H1 (cell line): ENCODE results near the gene SNAPC2. TPM values are rescaled to one million over a fixed set of nuclear protein-coding genes. Genes with fewer than 3 reads are reported as not detected.

ENCODE experiments used
- CTCF ChIA-PET: fragments of 300-600 bp; sonication (Branson Sonifier 250); formaldehyde crosslinking; loops from one replicate; lab custom pipeline; 2021; ENCODE audit not compliant: partially characterized antibody; lab: Charles Lee
- POLR2A ChIA-PET: fragments of 300-600 bp; sonication (Branson Sonifier 250); formaldehyde crosslinking; loops from one replicate; lab custom pipeline; 2021; ENCODE audit warnings: inconsistent platforms; ENCODE audit not compliant: partially characterized antibody; lab: Charles Lee
- DNase-seq, 2 experiments: peaks; one replicate each; pipeline versions ENCODE4 v3.0.0 to v3.0.0-alpha.2; 2010 to 2022; ENCODE audit warnings: low spot score in 2 of 2, low read depth in 1 of 2, mixed read lengths in 1 of 2
- FAIRE-seq: peaks from 2 replicates; lab custom pipeline; 2011; peaks lifted over from hg19 to GRCh38; lab: Jason Lieb, UNC
- H2AFZ ChIP-seq: 2 replicates; pipeline ENCODE4 v1.8.1; 2012; ENCODE audit warnings: low read length, inconsistent platforms
- H2AK5ac ChIP-seq: 2 replicates; pipeline ENCODE4 v1.6.1; 2013; ENCODE audit warnings: low read depth, low read length
- H2BK120ac ChIP-seq: replicated peaks from 2 replicates; pipeline ENCODE3; 2013; ENCODE audit warnings: low read depth, low read length, inconsistent platforms
- H2BK12ac ChIP-seq: 2 replicates; pipeline ENCODE4 v1.6.1; 2013; ENCODE audit warnings: low read depth, low read length
- H2BK15ac ChIP-seq: 2 replicates; pipeline ENCODE4 v1.6.1; 2013; ENCODE audit warnings: low read length
- H2BK20ac ChIP-seq: 2 replicates; pipeline ENCODE4 v1.6.1; 2013; ENCODE audit warnings: low read length
- H2BK5ac ChIP-seq: 2 replicates; pipeline ENCODE4 v1.6.1; 2013; ENCODE audit warnings: low read depth, low read length
- H3K14ac ChIP-seq: 2 replicates; pipeline ENCODE4 v1.6.1; 2013; ENCODE audit warnings: inconsistent platforms; ENCODE audit not compliant: insufficient read length
- H3K18ac ChIP-seq: 2 replicates; pipeline ENCODE4 v1.6.1; 2013; ENCODE audit warnings: low read length; ENCODE audit errors: extremely low read depth
- H3K23ac ChIP-seq: 2 replicates; pipeline ENCODE4 v1.6.1; 2013; ENCODE audit warnings: inconsistent platforms; ENCODE audit not compliant: insufficient read length
- H3K23me2 ChIP-seq: 2 replicates; pipeline ENCODE4 v1.6.1; 2013; ENCODE audit warnings: low read depth, low read length
- H3K27ac ChIP-seq: 2 replicates; pipeline ENCODE4 v1.6.1; 2011; ENCODE audit warnings: low read depth, low read length, inconsistent platforms
- H3K27me3 ChIP-seq, 4 experiments: replicated peaks in 1 of 4; 1 replicate in 1 of 4; 2 replicates in 3 of 4; pipeline versions ENCODE4 v1.6.1 to v1.8.1; 2011 to 2013; ENCODE audit warnings: low read length in 3 of 4, mild to moderate bottlenecking in 3 of 4, inconsistent platforms in 2 of 4, mixed read lengths in 2 of 4, moderate library complexity in 1 of 4; ENCODE audit not compliant: control insufficient read depth in 3 of 4, insufficient read depth in 3 of 4; ENCODE audit errors: extremely low read depth in 1 of 4
- H3K36me3 ChIP-seq, 4 experiments: 2 replicates each; pipeline versions ENCODE4 v1.6.1 to v1.8.1; 2011 to 2013; ENCODE audit warnings: mild to moderate bottlenecking in 4 of 4, low read length in 3 of 4, moderate library complexity in 2 of 4, control low read depth in 1 of 4, inconsistent platforms in 1 of 4; ENCODE audit not compliant: insufficient read depth in 4 of 4, control insufficient read depth in 2 of 4
- H3K4ac ChIP-seq: replicated peaks from 2 replicates; pipeline ENCODE3; 2013; ENCODE audit warnings: low read length, low read depth, mixed read lengths, inconsistent platforms; ENCODE audit not compliant: insufficient read length
- H3K4me1 ChIP-seq, 4 experiments: replicated peaks in 1 of 4; 1 replicate in 1 of 4; 2 replicates in 3 of 4; pipeline versions ENCODE4 v1.6.1 to v1.8.1; 2011 to 2013; ENCODE audit warnings: low read length in 3 of 4, inconsistent platforms in 2 of 4, mixed read lengths in 1 of 4; ENCODE audit not compliant: insufficient read depth in 4 of 4, control insufficient read depth in 3 of 4
- H3K4me2 ChIP-seq, 2 experiments: 2 replicates each; pipeline versions ENCODE4 v1.6.1 to v1.8.1; 2011 to 2013; ENCODE audit warnings: low read depth in 2 of 2, low read length in 2 of 2, control low read depth in 1 of 2, inconsistent platforms in 1 of 2, mild to moderate bottlenecking in 1 of 2; ENCODE audit not compliant: insufficient read depth in 1 of 2
- H3K4me3 ChIP-seq, 4 experiments: fragments of 200-600, 300-600 bp in 1 of 4; sonication (generic), shearing (Covaris generic), sonication (Bioruptor Twin) in 1 of 4; 2 replicates each; pipeline versions ENCODE4 v1.5.1 to v1.8.1; 2011 to 2016; ENCODE audit warnings: low read length in 4 of 4, low read depth in 3 of 4, control low read depth in 2 of 4, inconsistent platforms in 2 of 4, mild to moderate bottlenecking in 2 of 4, mixed read lengths in 1 of 4, moderate library complexity in 1 of 4; ENCODE audit not compliant: insufficient read depth in 2 of 4; ENCODE audit errors: extremely low read depth in 1 of 4
- H3K56ac ChIP-seq: replicated peaks from 2 replicates; pipeline ENCODE3; 2013; ENCODE audit warnings: low read depth, mild to moderate bottlenecking, mixed read lengths, low read length, inconsistent platforms; ENCODE audit not compliant: insufficient read length
- H3K79me1 ChIP-seq: 2 replicates; pipeline ENCODE4 v1.6.1; 2013; ENCODE audit warnings: low read depth, low read length, control low read depth
- H3K79me2 ChIP-seq, 2 experiments: 2 replicates each; pipeline versions ENCODE4 v1.6.1 to v1.8.1; 2012 to 2013; ENCODE audit warnings: low read length in 2 of 2, mild to moderate bottlenecking in 2 of 2, inconsistent platforms in 1 of 2; ENCODE audit not compliant: insufficient read depth in 2 of 2, control insufficient read depth in 1 of 2
- H3K9ac ChIP-seq, 4 experiments: replicated peaks in 1 of 4; 1 replicate in 1 of 4; 2 replicates in 3 of 4; pipeline versions ENCODE4 v1.6.1 to v1.8.1; 2011 to 2013; ENCODE audit warnings: low read depth in 3 of 4, low read length in 3 of 4, control low read depth in 2 of 4, mild to moderate bottlenecking in 2 of 4, moderate library complexity in 2 of 4, inconsistent platforms in 1 of 4; ENCODE audit errors: extremely low read depth in 1 of 4
- H3K9me3 ChIP-seq, 2 experiments: 2 replicates each; pipeline versions ENCODE4 v1.6.1 to v1.8.1; 2012 to 2013; ENCODE audit warnings: mild to moderate bottlenecking in 2 of 2, moderate library complexity in 2 of 2, control low read depth in 1 of 2, inconsistent platforms in 1 of 2, low read depth in 1 of 2, low read length in 1 of 2, mixed read lengths in 1 of 2; ENCODE audit not compliant: insufficient read depth in 2 of 2
- H4K20me1 ChIP-seq, 2 experiments: replicated peaks in 1 of 2; 2 replicates each; pipeline versions ENCODE3 to v1.8.1; 2011 to 2013; ENCODE audit warnings: inconsistent platforms in 2 of 2, low read length in 2 of 2, mild to moderate bottlenecking in 1 of 2; ENCODE audit not compliant: insufficient read depth in 2 of 2, control insufficient read depth in 1 of 2
- H4K5ac ChIP-seq: 2 replicates; pipeline ENCODE4 v1.6.1; 2013; ENCODE audit warnings: low read length, low read depth, mixed read lengths, inconsistent platforms; ENCODE audit not compliant: insufficient read length
- H4K8ac ChIP-seq: 2 replicates; pipeline ENCODE4 v1.8.0; 2013; ENCODE audit warnings: mild to moderate bottlenecking, moderate library complexity, low read length, inconsistent platforms; ENCODE audit not compliant: insufficient read depth; ENCODE audit errors: extremely low read depth
- H4K91ac ChIP-seq: replicated peaks from 2 replicates; pipeline ENCODE3; 2013; ENCODE audit warnings: low read length, mixed read lengths, inconsistent platforms; ENCODE audit not compliant: insufficient read length
- CEBPB ChIP-seq: IDR thresholded peaks from 2 replicates; pipeline ENCODE4 v1.6.1; 2012; ENCODE audit warnings: low read depth, low read length
- CREB1 ChIP-seq: IDR thresholded peaks from 2 replicates; pipeline ENCODE4 v1.6.1; 2012; ENCODE audit warnings: inconsistent platforms
- FOSL1 ChIP-seq: IDR thresholded peaks from 2 replicates; pipeline ENCODE4 v1.6.1; 2011; ENCODE audit warnings: mild to moderate bottlenecking, low read depth, low read length, moderate library complexity; ENCODE audit not compliant: insufficient read depth
- JUND ChIP-seq: IDR thresholded peaks from 2 replicates; pipeline ENCODE4 v1.6.1; 2011; ENCODE audit warnings: mild to moderate bottlenecking, improper control_type of control experiment, low read length
- SIRT6 ChIP-seq: IDR thresholded peaks from one replicate; pipeline ENCODE4 v1.7.1; 2012; ENCODE audit warnings: low read length, inconsistent platforms
- SP2 ChIP-seq: IDR thresholded peaks from 2 replicates; pipeline ENCODE4 v1.6.1; 2012; ENCODE audit warnings: mild to moderate bottlenecking, low read length, inconsistent platforms
- WGBS, 2 experiments: shearing (Covaris generic) in 1 of 2; methylation state at CpG; one replicate each; pipeline versions ENCODE4 v1.1.6 to v1.1.7; 2013 to 2015; ENCODE audit warnings: low lambda C conversion rate in 2 of 2, mixed read lengths in 2 of 2, inconsistent platforms in 1 of 2, low coverage in 1 of 2, missing lambda C conversion rate in 1 of 2; ENCODE audit not compliant: insufficient replicate concordance in 2 of 2, insufficient coverage in 1 of 2, insufficient read length in 1 of 2; ENCODE audit errors: extremely low coverage in 1 of 2, missing lambda C conversion rate in 1 of 2; 5-methylcytosine and 5-hydroxymethylcytosine counted together
- polyA plus RNA-seq, 7 experiments: library from polyadenylated mRNA; depleted of rRNA in 3 of 7; stranded (reverse) in 5 of 7; unstranded in 2 of 7; fragments of >200 nt in 5 of 7; fragments of 200-250 nt in 2 of 7; gene quantifications; 1 replicate in 5 of 7; 2 replicates in 1 of 7; 4 replicates in 1 of 7; pipeline versions ENCODE4 v1.2.1 to v1.2.3, GENCODE V29; 2011 to 2013; ENCODE audit warnings: missing spikeins in 2 of 7, mixed read lengths in 2 of 7
- total RNA-seq: library from RNA; stranded (reverse); fragmentation: NEBNext Ultra II Directional; extraction: Animal tissue kit (Norgen Biotek cat#: 25700); gene quantifications from 2 replicates; pipeline ENCODE4 v1.2.1, GENCODE V29; 2021

Gene SNAPC2
- total and polyA plus RNA-seq, 2 of the 8 experiments (the other 6 are each of a cell fraction or from before 2014, with no cell fraction given), result 18.2 to 20.3 TPM

GRCh38 chr19:7870571-7871436 lies 49.3 kb upstream of the SNAPC2 start:
- no peak overlapping the region; a peak in 1 of 7 replicates for H3K9ac ChIP-seq
- H3K27me3 ChIP-seq, result peaks cover 0 to 16% (median 9%) of the 10 kb centered on the region in 4 experiments; a peak in 4 of 7 replicates

More at GRCh38 chr19:7870571-7871436, 49.3 kb upstream of the SNAPC2 start:
- no peak overlapping the region for H4K91ac ChIP-seq
- peak overlapping the region; percentile 56 for H3K27ac ChIP-seq
- H3K23ac ChIP-seq, result no peak overlapping the region
- H4K8ac ChIP-seq, result peak overlapping the region; percentile 72
- H3K79me2 ChIP-seq, result no peaks in the 10 kb centered on the region
- POLR2A ChIA-PET, result interaction anchor here (0.7 to 3.4 kb wide), 6 partner anchors 9 to 672 kb away, joined by 3 to 20 read pairs (median 3); no protein-coding TSS in a partner anchor
- 56% methylated on average over 8 of the region's 11 CpGs; no CpG with 5 or more reads in 1 of the 2 experiments for WGBS, 2 experiments
- H3K23me2 ChIP-seq, result peaks cover 16% of the 10 kb centered on the region
- H3K14ac ChIP-seq, result no peak overlapping the region
- H2BK120ac ChIP-seq, result no peak overlapping the region
- H2BK15ac ChIP-seq, result no peak overlapping the region
- H4K20me1 ChIP-seq, result peaks cover 4% of the 10 kb centered on the region in 2 experiments
- peak overlapping the region; percentile 60; the same call in 1 of the 2 replicates for H3K18ac ChIP-seq
- DNase-seq (peak; percentile 82 to 87), FAIRE-seq (peak; percentile 99)
- H2AFZ ChIP-seq, result no peak overlapping the region
- no peaks in the 10 kb centered on the region for H3K36me3 ChIP-seq
- H2BK12ac ChIP-seq, result no peak overlapping the region
- CTCF ChIA-PET, result interaction anchor here (0.6 to 1.3 kb wide), 5 partner anchors 9 to 537 kb away, joined by 3 to 4 read pairs (median 4); no protein-coding TSS in a partner anchor
- no peak overlapping the region for H3K56ac ChIP-seq
- no peak overlapping the region; the same call in 1 of the 2 replicates for H2BK5ac ChIP-seq
- H3K4me2 ChIP-seq, result peak overlapping the region; percentile 58 to 89
- peak overlapping the region in 1 of 4 experiments; percentile 42; a peak in 2 of 8 replicates for H3K4me3 ChIP-seq
- H3K9me3 ChIP-seq, result no peaks in the 10 kb centered on the region
- H3K4ac ChIP-seq, result no peak overlapping the region
- H3K4me1 ChIP-seq, result peaks cover 0 to 24% (median 16%) of the 10 kb centered on the region in 4 experiments; a peak in 5 of 7 replicates
- no peak overlapping the region for H4K5ac ChIP-seq
- H3K79me1 ChIP-seq, result no peaks in the 10 kb centered on the region; the same call in 1 of the 2 replicates
- no peak overlapping the region for H2BK20ac ChIP-seq
- H2AK5ac ChIP-seq, result no peak overlapping the region
- no peak for TF ChIP-seq SIRT6
- TF ChIP-seq SP2, result no peak
- no peak for TF ChIP-seq FOSL1
- no peak for TF ChIP-seq JUND
- TF ChIP-seq CEBPB, result no peak
- no peak for TF ChIP-seq CREB1
